Measurements from ENCODE around the gene ATP13A1.

- TF ChIP-seq, protein P1, sequence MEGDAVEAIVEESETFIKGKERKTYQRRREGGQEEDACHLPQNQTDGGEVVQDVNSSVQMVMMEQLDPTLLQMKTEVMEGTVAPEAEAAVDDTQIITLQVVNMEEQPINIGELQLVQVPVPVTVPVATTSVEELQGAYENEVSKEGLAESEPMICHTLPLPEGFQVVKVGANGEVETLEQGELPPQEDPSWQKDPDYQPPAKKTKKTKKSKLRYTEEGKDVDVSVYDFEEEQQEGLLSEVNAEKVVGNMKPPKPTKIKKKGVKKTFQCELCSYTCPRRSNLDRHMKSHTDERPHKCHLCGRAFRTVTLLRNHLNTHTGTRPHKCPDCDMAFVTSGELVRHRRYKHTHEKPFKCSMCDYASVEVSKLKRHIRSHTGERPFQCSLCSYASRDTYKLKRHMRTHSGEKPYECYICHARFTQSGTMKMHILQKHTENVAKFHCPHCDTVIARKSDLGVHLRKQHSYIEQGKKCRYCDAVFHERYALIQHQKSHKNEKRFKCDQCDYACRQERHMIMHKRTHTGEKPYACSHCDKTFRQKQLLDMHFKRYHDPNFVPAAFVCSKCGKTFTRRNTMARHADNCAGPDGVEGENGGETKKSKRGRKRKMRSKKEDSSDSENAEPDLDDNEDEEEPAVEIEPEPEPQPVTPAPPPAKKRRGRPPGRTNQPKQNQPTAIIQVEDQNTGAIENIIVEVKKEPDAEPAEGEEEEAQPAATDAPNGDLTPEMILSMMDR (IDR thresholded peaks at IDR 0.05): no peak
- TF ChIP-seq POLR2A (IDR thresholded peaks at IDR 0.05): no peak
These were observed 3.7 kb downstream of the ATP13A1 start for GRCh38 chr19:19659646-19660245.

Data from Peyer's patch (tissue), 4 donors.